ENCODE data around the gene HAAO.
"Not testable (repeated sequence)": the region's sequence is repeated elsewhere in the genome, so short reads cannot be mapped to it uniquely, and the experiment has no call there.

HAAO gene
- total RNA-seq = 0 to 0.11 (median 0) reads per million in 9 experiments

GRCh38 chr2:42792583-42793333 lies at the start of gene HAAO:
Gene HAAO (minus strand): TSS chr2:42792583. CDS start chr2:42792536, 47 bp downstream.
- H3K36me3 Mint-ChIP-seq (ENCODE audit: insufficient read depth) = no peaks in the 10 kb centered on the region
- peaks cover 47 to 59% of the 10 kb centered on the region in 2 donors for H3K27me3 Mint-ChIP-seq
- no peaks in the 10 kb centered on the region for H3K9me3 Mint-ChIP-seq
- DNase-seq (no peak), ATAC-seq (replicated peaks) (peak; percentile 40)
- H3K4me3 Mint-ChIP-seq = peak within 1 kb of the TSS; percentile 23 to 53
- H3K27ac Mint-ChIP-seq = no peak within 1 kb of the TSS
- peaks cover 3 to 9% of the 10 kb centered on the region in 2 donors for H3K4me1 Mint-ChIP-seq (ENCODE audit: low read depth in 2 of 2)

GRCh38 chr2:42841344-42841743 lies 49.0 kb upstream of the HAAO start:
- DNase-seq = no peak
- Mint-ChIP-seq H3K27ac (peak overlapping the region in 1 of 2 donors; percentile 14), H3K4me1 (ENCODE audit: low read depth in 2 of 2) (no peaks in the 10 kb centered on the region), H3K9me3 (no peaks in the 10 kb centered on the region), H3K36me3 (ENCODE audit: insufficient read depth) (no peaks in the 10 kb centered on the region), H3K4me3 (no peak overlapping the region), H3K27me3 (no peaks in the 10 kb centered on the region)
- no peak for ATAC-seq (replicated peaks)

GRCh38 chr2:42840760-42841159 lies 48.4 kb upstream of the HAAO start:
- H3K4me1 Mint-ChIP-seq (ENCODE audit: low read depth in 2 of 2) = no peaks in the 10 kb centered on the region
- DNase-seq (no peak), ATAC-seq (replicated peaks) (no peak)
- no peaks in the 10 kb centered on the region for H3K27me3 Mint-ChIP-seq
- H3K9me3 Mint-ChIP-seq = no peaks in the 10 kb centered on the region
- H3K4me3 Mint-ChIP-seq = no peak overlapping the region
- no peaks in the 10 kb centered on the region for H3K36me3 Mint-ChIP-seq (ENCODE audit: insufficient read depth)
- H3K27ac Mint-ChIP-seq = no peak overlapping the region

- H3K36me3 Mint-ChIP-seq (ENCODE audit: insufficient read depth) = no peaks in the 10 kb centered on the region
- no peaks in the 10 kb centered on the region for H3K9me3 Mint-ChIP-seq
- no peak for DNase-seq
- H3K4me3 Mint-ChIP-seq = no peak overlapping the region
- no peaks in the 10 kb centered on the region for H3K4me1 Mint-ChIP-seq (ENCODE audit: low read depth in 2 of 2)
- no peak for ATAC-seq (replicated peaks)
- H3K27me3 Mint-ChIP-seq = no peaks in the 10 kb centered on the region
- no peak overlapping the region for H3K27ac Mint-ChIP-seq
Observed at GRCh38 chr2:42839809-42840501, 47.6 kb upstream of the HAAO start.

GRCh38 chr2:42838133-42838532 lies 45.8 kb upstream of the HAAO start:
- Mint-ChIP-seq H3K27me3 (no peaks in the 10 kb centered on the region), H3K4me3 (no peak overlapping the region), H3K36me3 (ENCODE audit: insufficient read depth) (no peaks in the 10 kb centered on the region), H3K9me3 (no peaks in the 10 kb centered on the region), H3K4me1 (ENCODE audit: low read depth in 2 of 2) (no peaks in the 10 kb centered on the region), H3K27ac (no peak overlapping the region)
- ATAC-seq (replicated peaks) (no peak), DNase-seq (no peak)

GRCh38 chr2:42835577-42836371 lies 43.4 kb upstream of the HAAO start:
- no peaks in the 10 kb centered on the region for H3K9me3 Mint-ChIP-seq
- no peak for ATAC-seq (replicated peaks)
- H3K4me1 Mint-ChIP-seq (ENCODE audit: low read depth in 2 of 2) = no peaks in the 10 kb centered on the region
- H3K36me3 Mint-ChIP-seq (ENCODE audit: insufficient read depth) = no peaks in the 10 kb centered on the region
- no peak overlapping the region for H3K4me3 Mint-ChIP-seq
- DNase-seq = no peak
- H3K27ac Mint-ChIP-seq = no peak overlapping the region
- H3K27me3 Mint-ChIP-seq = no peaks in the 10 kb centered on the region

- no peak for ATAC-seq (replicated peaks)
Observed at GRCh38 chr2:42834161-42834560, 41.8 kb upstream of the HAAO start.

GRCh38 chr2:42832289-42832634 lies 39.9 kb upstream of the HAAO start:
- no peak overlapping the region for H3K4me3 Mint-ChIP-seq
- peaks cover 12 to 16% of the 10 kb centered on the region in 2 donors for H3K4me1 Mint-ChIP-seq (ENCODE audit: low read depth in 2 of 2)
- no peak for ATAC-seq (replicated peaks)
- H3K36me3 Mint-ChIP-seq (ENCODE audit: insufficient read depth) = peaks cover 4% of the 10 kb centered on the region
- H3K27me3 Mint-ChIP-seq = peaks cover 0 to 8% of the 10 kb centered on the region in 2 donors
- DNase-seq = no peak
- H3K27ac Mint-ChIP-seq = no peak overlapping the region
- no peaks in the 10 kb centered on the region for H3K9me3 Mint-ChIP-seq

More at GRCh38 chr2:42834161-42834560, 41.8 kb upstream of the HAAO start:
- no peak for DNase-seq
- Mint-ChIP-seq H3K9me3 (no peaks in the 10 kb centered on the region), H3K27me3 (no peaks in the 10 kb centered on the region), H3K4me1 (ENCODE audit: low read depth in 2 of 2) (peaks cover 0 to under 1% of the 10 kb centered on the region in 2 donors), H3K36me3 (ENCODE audit: insufficient read depth) (no peaks in the 10 kb centered on the region), H3K4me3 (no peak overlapping the region), H3K27ac (no peak overlapping the region)

GRCh38 chr2:42831575-42832288 lies 39.3 kb upstream of the HAAO start:
- Mint-ChIP-seq H3K4me1 (ENCODE audit: low read depth in 2 of 2) (peaks cover 12 to 17% of the 10 kb centered on the region in 2 donors), H3K27me3 (peaks cover 0 to 11% of the 10 kb centered on the region in 2 donors)
- not testable (repeated sequence) for H3K36me3 Mint-ChIP-seq (ENCODE audit: insufficient read depth); H3K9me3 Mint-ChIP-seq; DNase-seq; ATAC-seq (replicated peaks); H3K27ac Mint-ChIP-seq; H3K4me3 Mint-ChIP-seq

- peaks cover 0 to 18% of the 10 kb centered on the region in 2 donors for H3K27me3 Mint-ChIP-seq
- H3K4me3 Mint-ChIP-seq = no peak overlapping the region
- H3K9me3 Mint-ChIP-seq = no peaks in the 10 kb centered on the region
- ATAC-seq (replicated peaks) = no peak
- no peak overlapping the region for H3K27ac Mint-ChIP-seq
- DNase-seq = no peak
- peaks cover 12 to 17% of the 10 kb centered on the region in 2 donors for H3K4me1 Mint-ChIP-seq (ENCODE audit: low read depth in 2 of 2)
- H3K36me3 Mint-ChIP-seq (ENCODE audit: insufficient read depth) = peaks cover 4% of the 10 kb centered on the region
Observed at GRCh38 chr2:42830922-42831574, 38.7 kb upstream of the HAAO start.

GRCh38 chr2:42829671-42830440 lies 37.5 kb upstream of the HAAO start:
- no peak for ATAC-seq (replicated peaks)
- no peak overlapping the region for H3K27ac Mint-ChIP-seq
- H3K4me3 Mint-ChIP-seq = no peak overlapping the region
- peaks cover 4% of the 10 kb centered on the region for H3K36me3 Mint-ChIP-seq (ENCODE audit: insufficient read depth)
- DNase-seq = no peak
- H3K27me3 Mint-ChIP-seq = peaks cover 0 to 18% of the 10 kb centered on the region in 2 donors
- H3K4me1 Mint-ChIP-seq (ENCODE audit: low read depth in 2 of 2) = peaks cover 12 to 17% of the 10 kb centered on the region in 2 donors
- H3K9me3 Mint-ChIP-seq = no peaks in the 10 kb centered on the region
